Mucosa of descending colon (tissue), 3 donors: ENCODE data around the gene FNDC1. TPM values are rescaled to one million over a fixed set of nuclear protein-coding genes. Genes with fewer than 3 reads are reported as not detected.

Experiments used
- ATAC-seq: fragments of 200-7000 bp; cut with Tn5 transposase; one replicate; pipeline ENCODE4 v1.9.1; 2020; ENCODE audit warnings: mild to moderate bottlenecking, moderate library complexity
- DNase-seq, 3 donors: peaks; one replicate each; pipeline ENCODE4 v3.0.0-alpha.2; 2020
- H3K36me3 ChIP-seq: fragments of 200-600 bp; one replicate; pipeline ENCODE4 v1.8.0; 2021; ENCODE audit warnings: low read depth, mild to moderate bottlenecking
- H3K4me1 ChIP-seq: fragments of 200-600 bp; one replicate; pipeline ENCODE4 v1.8.0; 2021; ENCODE audit warnings: low read depth, mild to moderate bottlenecking
- H3K4me3 ChIP-seq: fragments of 200-600 bp; one replicate; pipeline ENCODE4 v1.8.0; 2021; ENCODE audit warnings: mild to moderate bottlenecking
- H3K9me3 ChIP-seq: fragments of 200-600 bp; one replicate; pipeline ENCODE4 v1.8.0; 2021; ENCODE audit warnings: mild to moderate bottlenecking
- intact Hi-C, 2 donors: fragments of 100-400 bp; cut with DNase I in 1 of 2; cut with micrococcal nuclease in 1 of 2; formaldehyde crosslinking; loops; one replicate each; pipeline versions ENCODE4 v1.11.0 to v1.11.1; 2022; cut with DNase I, micrococcal nuclease
- total RNA-seq, 3 donors: library from RNA; stranded (reverse); fragmentation: NEBNext Ultra II Directional in 2 of 3; extraction: Animal tissue kit (Norgen Biotek cat#: 25700) in 2 of 3; gene quantifications; one replicate each; pipeline versions ENCODE4 v1.2.1 to v1.2.4, GENCODE V29; 2021 to 2023
- TF ChIP-seq, protein P1 (sequence below): fragments of 200-600 bp; IDR thresholded peaks from one replicate; pipeline ENCODE4 v1.8.0; 2022; ENCODE audit warnings: antibody characterized with exemption, mild to moderate bottlenecking
- donor health status: DM: no; HTN: no; CAD: no; lungs with moderate emphysema.
- donor health status: DM: no; HTN: no; CAD: no.
- donor health status: DM: no; HTN: yes; CAD: no.

The FNDC1 gene
- total RNA-seq, 3 donors from 2014 or later = 0.64 to 6.6 (median 0.89) TPM

- DNase-seq = no peak
- no peak for ATAC-seq
- TF ChIP-seq, protein P1, sequence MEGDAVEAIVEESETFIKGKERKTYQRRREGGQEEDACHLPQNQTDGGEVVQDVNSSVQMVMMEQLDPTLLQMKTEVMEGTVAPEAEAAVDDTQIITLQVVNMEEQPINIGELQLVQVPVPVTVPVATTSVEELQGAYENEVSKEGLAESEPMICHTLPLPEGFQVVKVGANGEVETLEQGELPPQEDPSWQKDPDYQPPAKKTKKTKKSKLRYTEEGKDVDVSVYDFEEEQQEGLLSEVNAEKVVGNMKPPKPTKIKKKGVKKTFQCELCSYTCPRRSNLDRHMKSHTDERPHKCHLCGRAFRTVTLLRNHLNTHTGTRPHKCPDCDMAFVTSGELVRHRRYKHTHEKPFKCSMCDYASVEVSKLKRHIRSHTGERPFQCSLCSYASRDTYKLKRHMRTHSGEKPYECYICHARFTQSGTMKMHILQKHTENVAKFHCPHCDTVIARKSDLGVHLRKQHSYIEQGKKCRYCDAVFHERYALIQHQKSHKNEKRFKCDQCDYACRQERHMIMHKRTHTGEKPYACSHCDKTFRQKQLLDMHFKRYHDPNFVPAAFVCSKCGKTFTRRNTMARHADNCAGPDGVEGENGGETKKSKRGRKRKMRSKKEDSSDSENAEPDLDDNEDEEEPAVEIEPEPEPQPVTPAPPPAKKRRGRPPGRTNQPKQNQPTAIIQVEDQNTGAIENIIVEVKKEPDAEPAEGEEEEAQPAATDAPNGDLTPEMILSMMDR = no peak
- no peaks in the 10 kb centered on the region for H3K36me3 ChIP-seq
- H3K4me1 ChIP-seq = no peaks in the 10 kb centered on the region
- H3K9me3 ChIP-seq = no peaks in the 10 kb centered on the region
- intact Hi-C loops = no loop called here
- no peak overlapping the region for H3K4me3 ChIP-seq
These were observed 132.1 kb downstream of the FNDC1 start for GRCh38 chr6:159301277-159301676.

- TF ChIP-seq, protein P1 = no peak
- intact Hi-C loops = no loop called here
- ATAC-seq (no peak), DNase-seq (no peak)
- H3K36me3 ChIP-seq = no peaks in the 10 kb centered on the region
- H3K4me3 ChIP-seq = no peak overlapping the region
- no peaks in the 10 kb centered on the region for H3K9me3 ChIP-seq
- no peaks in the 10 kb centered on the region for H3K4me1 ChIP-seq
These were observed 132.8 kb downstream of the FNDC1 start for GRCh38 chr6:159301810-159302593.

GRCh38 chr6:159302594-159302992, 133.4 kb downstream of the FNDC1 start:
- DNase-seq (no peak), ATAC-seq (no peak)
- Histone ChIP-seq H3K36me3 (no peaks in the 10 kb centered on the region), H3K4me1 (no peaks in the 10 kb centered on the region), H3K9me3 (no peaks in the 10 kb centered on the region), H3K4me3 (no peak overlapping the region)
- intact Hi-C loops = no loop called here
- TF ChIP-seq, protein P1 = no peak

DNA sequence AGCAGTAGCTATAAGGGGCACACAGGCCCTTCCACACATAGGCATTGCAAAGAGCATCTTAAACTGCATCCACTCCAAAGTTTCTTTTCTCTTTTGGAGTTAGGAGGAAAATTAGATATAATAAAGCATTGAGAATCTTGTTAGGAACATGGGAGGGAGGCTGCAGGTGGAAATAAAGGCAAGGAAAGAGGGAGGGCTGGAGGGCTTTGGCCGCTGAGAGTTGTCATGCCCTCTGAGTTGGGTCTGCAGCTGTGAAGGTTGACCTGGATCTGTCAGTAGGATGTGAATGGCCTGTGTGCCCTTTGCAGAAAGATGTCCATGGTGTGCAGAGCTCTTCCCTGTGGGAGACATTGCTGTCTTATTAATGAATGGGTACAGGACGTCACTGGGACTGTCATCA, 134.0 kb downstream of the FNDC1 start:
- no peaks in the 10 kb centered on the region for H3K4me1 ChIP-seq
- ATAC-seq (no peak), DNase-seq (no peak)
- H3K36me3 ChIP-seq = no peaks in the 10 kb centered on the region
- TF ChIP-seq, protein P1 = no peak
- intact Hi-C loops = no loop called here
- H3K4me3 ChIP-seq = no peak overlapping the region
- no peaks in the 10 kb centered on the region for H3K9me3 ChIP-seq

DNA sequence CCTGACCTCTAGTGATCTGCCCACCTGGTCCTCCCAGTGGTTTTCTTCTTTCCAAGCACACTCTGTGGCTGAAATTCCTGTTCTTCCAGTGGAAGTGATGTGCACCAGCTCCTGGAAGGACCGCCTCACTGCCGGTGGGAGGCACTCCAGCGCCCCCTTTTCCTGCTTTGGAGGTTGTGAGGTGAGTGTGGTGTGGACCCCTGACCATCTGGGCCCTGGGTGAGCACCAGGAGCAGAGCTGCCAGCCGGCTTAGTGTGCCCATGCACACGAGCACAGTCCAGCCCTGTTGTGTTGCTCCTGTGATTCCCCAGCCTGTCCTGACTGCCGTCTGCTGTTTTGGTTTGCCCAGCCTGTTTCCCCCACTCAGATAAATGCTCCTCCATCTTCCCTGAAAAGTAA, 134.6 kb downstream of the FNDC1 start:
- intact Hi-C loops = no loop called here
- DNase-seq = no peak
- TF ChIP-seq, protein P1 = no peak
- Histone ChIP-seq H3K4me3 (no peak overlapping the region), H3K36me3 (no peaks in the 10 kb centered on the region), H3K4me1 (no peaks in the 10 kb centered on the region), H3K9me3 (no peaks in the 10 kb centered on the region)
- ATAC-seq = no peak

- DNase-seq = no peak
- H3K9me3 ChIP-seq = no peaks in the 10 kb centered on the region
- ATAC-seq = no peak
- intact Hi-C loops = no loop called here
- no peaks in the 10 kb centered on the region for H3K36me3 ChIP-seq
- TF ChIP-seq, protein P1 = no peak
- H3K4me3 ChIP-seq = no peak overlapping the region
- no peaks in the 10 kb centered on the region for H3K4me1 ChIP-seq
These were observed 135.4 kb downstream of the FNDC1 start for GRCh38 chr6:159304641-159305040.
